ENCODE results near the gene AGBL5. TPM values are rescaled to one million over a fixed set of nuclear protein-coding genes. Genes with fewer than 3 reads are reported as not detected.

The AGBL5 gene
- total RNA-seq, 1 experiment from 2014 or later, result 55.4 TPM

- Histone ChIP-seq H3K23me2 (ENCODE audit: insufficient read length, low read depth, low read length, poor library complexity, severe bottlenecking) (peaks cover 7% of the 10 kb centered on the region), H3K79me1 (ENCODE audit: insufficient read depth, low read depth, low read length, poor library complexity, severe bottlenecking) (no peaks in the 10 kb centered on the region), H4K5ac (ENCODE audit: insufficient read length, low read depth, low read length) (no peak within 1 kb of the TSS), H2AK5ac (ENCODE audit: insufficient read length, low read length) (no peak within 1 kb of the TSS), H3K27me3 (ENCODE audit: insufficient read depth, low read length) (no peaks in the 10 kb centered on the region), H2AFZ (ENCODE audit: low read length) (no peak within 1 kb of the TSS), H3K56ac (ENCODE audit: insufficient read length, low read depth, low read length) (no peak within 1 kb of the TSS), H4K8ac (replicated peaks; ENCODE audit: insufficient read length, low read depth, low read length) (no peak within 1 kb of the TSS), H3K9ac (ENCODE audit: extremely low read depth, insufficient read length, low read length) (peak within 1 kb of the TSS; percentile 53), H2BK15ac (ENCODE audit: low read depth, low read length) (no peak within 1 kb of the TSS), H4K20me1 (ENCODE audit: control insufficient read depth, insufficient read depth, insufficient read length) (peaks cover 4% of the 10 kb centered on the region), H2BK20ac (ENCODE audit: low read depth, low read length, poor library complexity, severe bottlenecking) (no peak within 1 kb of the TSS), H3T11ph (ENCODE audit: low read length) (no peak within 1 kb of the TSS), H3K4me2 (ENCODE audit: insufficient read depth, insufficient read length, low read length) (peak within 1 kb of the TSS; percentile 80), H3K14ac (ENCODE audit: insufficient read depth, low read length) (no peak within 1 kb of the TSS), H4K91ac (ENCODE audit: insufficient read length, low read depth, low read length) (no peak within 1 kb of the TSS), H3K23ac (ENCODE audit: insufficient read length, low read depth, low read length) (no peak within 1 kb of the TSS), H3K18ac (ENCODE audit: insufficient read length, low read depth, low read length) (no peak within 1 kb of the TSS), H2BK12ac (ENCODE audit: insufficient read length, low read depth, low read length) (no peak within 1 kb of the TSS), H2BK5ac (ENCODE audit: insufficient read length, low read length) (no peak within 1 kb of the TSS), H3K4me1 (ENCODE audit: insufficient read depth, low read length) (no peaks in the 10 kb centered on the region), H2BK120ac (ENCODE audit: low read depth, low read length, poor library complexity, severe bottlenecking) (no peak within 1 kb of the TSS), H3K27ac (ENCODE audit: insufficient read length, low read depth, low read length) (no peak within 1 kb of the TSS), H3K4ac (ENCODE audit: low read depth, low read length) (no peak within 1 kb of the TSS), H3K79me2 (ENCODE audit: insufficient read depth, low read length) (no peaks in the 10 kb centered on the region), H3K9me3 (ENCODE audit: control insufficient read depth, low read depth, low read length) (no peaks in the 10 kb centered on the region)
- Mint-ChIP-seq H3K27ac (peak within 1 kb of the TSS; percentile 27 to 81 (median 36); a peak in 4 of 7 replicates), H3K4me3 (peak within 1 kb of the TSS; percentile 94 to 97), H3K36me3 (ENCODE audit: insufficient read depth in 1 of 3, low read depth in 3 of 3) (peaks cover 13 to 45% (median 44%) of the 10 kb centered on the region in 3 experiments; a peak in 6 of 7 replicates), H3K27me3 (ENCODE audit: low read depth) (no peaks in the 10 kb centered on the region), H3K4me1 (peaks cover 12 to 17% of the 10 kb centered on the region in 2 experiments), H3K9me3 (no peaks in the 10 kb centered on the region)
- peak; percentile 83 for DNase-seq
- WGBS (ENCODE audit: extremely low coverage, insufficient read length, low lambda C conversion rate), result no CpG with 5 or more reads among the region's 76 CpGs
- peak; percentile 32; the same call in 2 of the 3 replicates for TF ChIP-seq CTCF (conservative IDR thresholded peaks at IDR 0.05)
Observed at GRCh38 chr2:27032495-27033252, 18.8 kb upstream of the AGBL5 start, which contains the start of gene TMEM214. Gene TMEM214, plus strand, starts transcription at chr2:27032965. Its CDS starts 51 bp downstream, at chr2:27033016.
